GM12874 (cell line): ENCODE data around the gene RYR3.

ENCODE experiments used
- TF ChIP-seq, protein P1 (sequence below): IDR thresholded peaks from 2 replicates; pipeline ENCODE4 v1.5.1; 2011; ENCODE audit warnings: low read depth, mild to moderate bottlenecking, control low read depth, low read length, moderate library complexity; ENCODE audit not compliant: insufficient read depth

The RYR3 gene

GRCh38 chr15:33639978-33640377 lies 329.2 kb downstream of the RYR3 start:
- TF ChIP-seq, protein P1, sequence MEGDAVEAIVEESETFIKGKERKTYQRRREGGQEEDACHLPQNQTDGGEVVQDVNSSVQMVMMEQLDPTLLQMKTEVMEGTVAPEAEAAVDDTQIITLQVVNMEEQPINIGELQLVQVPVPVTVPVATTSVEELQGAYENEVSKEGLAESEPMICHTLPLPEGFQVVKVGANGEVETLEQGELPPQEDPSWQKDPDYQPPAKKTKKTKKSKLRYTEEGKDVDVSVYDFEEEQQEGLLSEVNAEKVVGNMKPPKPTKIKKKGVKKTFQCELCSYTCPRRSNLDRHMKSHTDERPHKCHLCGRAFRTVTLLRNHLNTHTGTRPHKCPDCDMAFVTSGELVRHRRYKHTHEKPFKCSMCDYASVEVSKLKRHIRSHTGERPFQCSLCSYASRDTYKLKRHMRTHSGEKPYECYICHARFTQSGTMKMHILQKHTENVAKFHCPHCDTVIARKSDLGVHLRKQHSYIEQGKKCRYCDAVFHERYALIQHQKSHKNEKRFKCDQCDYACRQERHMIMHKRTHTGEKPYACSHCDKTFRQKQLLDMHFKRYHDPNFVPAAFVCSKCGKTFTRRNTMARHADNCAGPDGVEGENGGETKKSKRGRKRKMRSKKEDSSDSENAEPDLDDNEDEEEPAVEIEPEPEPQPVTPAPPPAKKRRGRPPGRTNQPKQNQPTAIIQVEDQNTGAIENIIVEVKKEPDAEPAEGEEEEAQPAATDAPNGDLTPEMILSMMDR, result no peak

DNA sequence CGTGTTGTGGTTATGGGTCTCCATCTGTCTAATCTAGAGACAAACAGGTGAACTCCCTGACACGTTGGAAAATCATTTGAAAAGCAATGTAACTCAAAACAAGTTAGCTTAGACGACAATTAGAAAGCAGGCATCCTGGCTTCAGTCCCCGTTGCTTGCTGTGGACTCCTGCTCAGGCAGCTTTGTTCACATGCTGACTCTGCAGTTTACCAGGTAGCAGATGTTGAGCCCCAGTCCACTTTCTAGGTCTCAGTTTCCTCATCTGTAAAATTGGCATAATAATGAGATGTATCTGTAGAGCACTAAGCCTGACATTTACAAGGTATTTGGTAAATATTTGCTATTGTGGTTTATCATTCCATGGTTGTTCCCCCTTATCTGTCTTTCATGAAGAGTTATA lies 330.3 kb downstream of the RYR3 start:
- TF ChIP-seq, protein P1, result no peak

DNA sequence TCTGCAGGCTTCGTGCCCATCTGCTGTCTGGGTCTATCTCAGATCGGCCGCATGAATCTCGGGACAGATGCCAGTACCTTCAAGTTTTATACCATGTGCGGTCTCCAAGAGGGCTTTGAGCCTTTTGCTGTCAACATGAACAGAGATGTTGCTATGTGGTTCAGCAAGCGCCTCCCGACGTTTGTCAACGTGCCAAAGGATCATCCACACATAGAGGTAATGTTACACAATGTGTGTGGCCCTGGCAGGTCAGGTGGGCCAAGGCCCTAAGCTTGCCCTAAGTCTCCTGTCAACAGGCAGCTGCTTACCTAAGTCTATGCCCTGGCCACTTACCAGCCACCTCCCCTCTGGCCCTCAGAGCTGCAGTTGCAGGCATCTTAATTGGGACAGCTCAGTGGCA lies 333.5 kb downstream of the RYR3 start:
- TF ChIP-seq, protein P1, result no peak

- TF ChIP-seq, protein P1, result no peak
These were observed 336.0 kb downstream of the RYR3 start for GRCh38 chr15:33646744-33647143.

DNA sequence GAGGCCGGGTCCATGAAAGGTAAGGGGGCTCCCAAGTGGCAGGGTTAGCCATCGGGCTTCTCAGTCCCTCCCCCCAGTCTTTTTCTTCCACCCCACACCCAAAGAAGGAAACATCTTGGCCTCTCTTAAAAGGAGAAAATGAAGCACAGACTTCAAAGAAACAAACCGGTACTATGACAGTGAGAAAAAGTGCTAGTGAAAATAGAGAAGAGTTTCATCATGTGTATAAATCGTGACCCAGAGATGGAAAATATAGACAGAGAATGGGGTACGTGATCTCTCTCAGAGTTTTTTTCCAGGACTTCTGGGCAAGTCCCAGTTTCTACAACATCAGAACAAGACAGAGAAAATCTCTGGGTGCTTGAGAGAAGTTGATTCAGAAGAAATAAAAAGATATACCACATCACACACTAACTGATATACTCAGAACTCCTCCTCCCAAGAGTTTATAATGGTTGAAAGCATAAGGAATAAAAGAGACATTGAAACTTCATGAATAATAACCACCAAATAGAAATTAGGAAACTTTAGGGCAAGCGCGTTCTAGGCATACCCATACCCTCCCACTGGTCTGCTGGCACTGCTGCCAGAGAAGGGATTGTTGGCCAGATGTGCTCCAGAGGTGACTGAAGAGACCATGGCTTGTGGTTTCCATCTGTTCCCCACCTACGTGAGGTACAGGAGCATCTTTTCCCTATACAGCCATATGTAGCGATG lies 338.6 kb downstream of the RYR3 start:
- TF ChIP-seq, protein P1, result no peak

DNA sequence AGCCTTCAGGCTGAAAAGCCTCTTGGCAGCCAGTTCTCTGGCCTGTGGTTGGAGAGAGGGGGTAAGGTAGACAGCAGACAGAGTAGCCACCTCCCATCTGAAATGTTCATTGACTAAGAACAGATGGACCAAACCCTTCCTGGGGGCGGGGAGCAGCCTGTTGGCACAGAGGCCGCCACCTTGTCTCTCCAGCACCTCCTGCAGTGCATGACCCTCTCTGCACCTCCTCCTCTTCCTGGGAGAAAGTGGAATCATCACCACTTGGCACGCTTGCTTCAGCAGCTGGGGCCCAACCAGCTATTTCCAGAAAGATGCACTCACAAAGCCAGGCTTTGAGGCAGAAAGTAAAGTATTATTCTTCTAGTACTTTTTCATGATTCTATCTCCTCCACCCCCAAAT lies 344.1 kb downstream of the RYR3 start:
- TF ChIP-seq, protein P1, result no peak

DNA sequence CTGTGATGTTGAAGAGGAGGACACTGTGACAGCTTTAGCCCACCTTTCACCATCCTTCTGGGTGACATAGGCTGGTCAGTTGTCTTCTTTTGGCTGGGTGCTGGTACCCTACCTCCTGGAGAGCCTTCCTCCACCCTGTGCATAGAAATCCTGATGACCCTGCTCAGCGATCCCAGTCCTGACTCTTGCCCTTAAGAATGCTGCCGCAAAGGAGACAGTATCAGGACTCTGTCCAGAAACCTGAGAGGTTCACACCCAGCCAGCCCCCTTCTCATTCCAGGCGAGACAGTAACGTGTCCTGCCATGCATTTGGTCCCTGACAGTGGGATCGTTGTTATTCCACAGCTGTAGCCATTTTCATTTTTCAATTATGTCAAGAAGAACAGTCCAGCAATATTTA lies 344.7 kb downstream of the RYR3 start:
- TF ChIP-seq, protein P1, result no peak
